T-cell (primary cell): Measurements from ENCODE around the gene ADCY1. TPM values are rescaled to one million over a fixed set of nuclear protein-coding genes. Genes with fewer than 3 reads are reported as not detected.

Experiments used
- ATAC-seq, 4 experiments: fragments of 200-7000 bp in 3 of 4; fragments of 150-1000 bp in 1 of 4; cut with Tn5 transposase; replicated peaks in 1 of 4; 1 replicate in 3 of 4; 2 replicates in 1 of 4; pipeline ENCODE4 v1.10.0; 2021; ENCODE audit warnings: moderate library complexity in 3 of 4, mild to moderate bottlenecking in 2 of 4, moderate number of reproducible peaks in 1 of 4
- CTCF ChIA-PET, 2 donors: fragments of 300-600 bp; sonication (Branson Sonifier 250); formaldehyde crosslinking; loops; one replicate each; lab custom pipeline; 2022; ENCODE audit warnings: antibody characterized with exemption in 2 of 2; lab: Charles Lee
- POLR2A ChIA-PET, 2 donors: fragments of 300-600 bp; sonication (Branson Sonifier 250); formaldehyde crosslinking; loops; one replicate each; lab custom pipeline; 2022; ENCODE audit warnings: antibody characterized with exemption in 2 of 2; lab: Charles Lee
- DNase-seq, 35 experiments: peaks; one replicate each; pipeline versions ENCODE4 v3.0.0 to v3.0.0-alpha.2; 2013 to 2023
- H3K27ac ChIP-seq: one replicate; pipeline ENCODE4 v1.5.1; 2013; ENCODE audit warnings: low read length
- H3K27me3 ChIP-seq, 2 experiments: replicated peaks in 1 of 2; 1 replicate in 1 of 2; 2 replicates in 1 of 2; pipeline versions ENCODE4 v1.6.1 to v1.7.0; 2013; ENCODE audit warnings: low read length in 1 of 2, mixed read lengths in 1 of 2; ENCODE audit not compliant: control insufficient read depth in 2 of 2, insufficient read depth in 2 of 2; ENCODE audit errors: extremely low read depth in 1 of 2
- H3K36me3 ChIP-seq, 2 donors: 1 replicate in 1 of 2; 2 replicates in 1 of 2; pipeline versions ENCODE4 v1.6.1 to v1.7.0; 2013; ENCODE audit warnings: low read length in 1 of 2; ENCODE audit not compliant: control insufficient read depth in 2 of 2, insufficient read depth in 1 of 2; ENCODE audit errors: extremely low read depth in 1 of 2
- H3K4me1 ChIP-seq, 2 experiments: 1 replicate in 1 of 2; 2 replicates in 1 of 2; pipeline versions ENCODE4 v1.6.1 to v1.7.0; 2013; ENCODE audit warnings: low read length in 2 of 2, mixed read lengths in 1 of 2; ENCODE audit not compliant: insufficient read depth in 2 of 2, control insufficient read depth in 1 of 2; ENCODE audit errors: extremely low read depth in 1 of 2
- H3K4me3 ChIP-seq, 2 donors: 1 replicate in 1 of 2; 2 replicates in 1 of 2; pipeline versions ENCODE4 v1.5.1 to v1.7.0; 2013; ENCODE audit warnings: mild to moderate bottlenecking in 2 of 2, low read length in 1 of 2, moderate library complexity in 1 of 2; ENCODE audit not compliant: control insufficient read depth in 1 of 2; ENCODE audit errors: extremely low read depth in 1 of 2
- H3K9me3 ChIP-seq: 2 replicates; pipeline ENCODE4 v1.7.0; 2013
- H3K27ac Mint-ChIP-seq, 2 donors: one replicate each; pipeline ENCODE4 v1.8.0; 2020 to 2021; ENCODE audit warnings: mild to moderate bottlenecking in 2 of 2, mixed read lengths in 2 of 2
- H3K27me3 Mint-ChIP-seq, 2 donors: one replicate each; pipeline ENCODE4 v1.8.0; 2021 to 2022; ENCODE audit warnings: mixed read lengths in 2 of 2
- H3K36me3 Mint-ChIP-seq: one replicate; pipeline ENCODE4 v1.8.0; 2021; ENCODE audit warnings: mixed read lengths
- H3K4me1 Mint-ChIP-seq, 3 donors: one replicate each; pipeline ENCODE4 v1.8.0; 2020 to 2022; ENCODE audit warnings: mixed read lengths in 3 of 3, mild to moderate bottlenecking in 1 of 3
- H3K4me3 Mint-ChIP-seq, 3 donors: one replicate each; pipeline ENCODE4 v1.8.0; 2020 to 2022; ENCODE audit warnings: mild to moderate bottlenecking in 3 of 3, mixed read lengths in 3 of 3, moderate library complexity in 3 of 3
- H3K9me3 Mint-ChIP-seq, 3 donors: one replicate each; pipeline ENCODE4 v1.8.0; 2020 to 2022; ENCODE audit warnings: mixed read lengths in 3 of 3
- WGBS: methylation state at CpG from one replicate; pipeline ENCODE4 v1.1.5; 2013; ENCODE audit warnings: missing lambda C conversion rate; ENCODE audit not compliant: insufficient coverage; 5-methylcytosine and 5-hydroxymethylcytosine counted together
- total RNA-seq, 35 experiments: library from RNA in 6 of 35; stranded (reverse) in 6 of 35; fragments of 120-200 nt in 1 of 35; gene quantifications; one replicate each; pipeline versions ENCODE4 v1.2.1 to v1.2.4 and lab custom pipeline; 2013 to 2026

ADCY1 gene
- total RNA-seq, 5 donors from 2014 or later (not counting 1 experiment from before 2014, with no cell fraction given): 0.03 to 0.44 (median 0.05) TPM

DNA sequence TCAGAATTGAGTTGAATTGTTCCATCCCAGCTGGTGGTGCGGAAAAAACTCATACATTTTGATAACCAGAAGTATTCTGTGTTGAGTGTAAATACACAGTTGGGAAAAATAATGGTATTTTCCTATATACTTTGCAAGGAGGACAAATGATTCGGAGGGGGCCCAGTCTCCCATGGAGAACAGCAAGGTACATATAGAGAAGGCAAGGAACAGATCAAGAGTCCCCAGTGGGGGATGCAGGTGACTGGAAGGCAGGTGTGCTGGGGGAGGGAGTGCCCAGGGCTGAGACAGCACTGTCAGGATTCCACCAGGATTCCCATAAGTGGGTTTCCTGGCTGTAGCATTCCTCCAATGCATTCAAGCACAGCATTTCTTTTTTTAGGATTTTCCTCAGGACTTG, 10.8 kb upstream of the ADCY1 start:
- no peak overlapping the region for H3K4me3 Mint-ChIP-seq
- H3K4me3 ChIP-seq: no peak overlapping the region
- CTCF ChIA-PET: no interaction called here
- no peaks in the 10 kb centered on the region for H3K36me3 ChIP-seq
- no peaks in the 10 kb centered on the region for H3K9me3 ChIP-seq
- no peaks in the 10 kb centered on the region for H3K4me1 Mint-ChIP-seq
- H3K27ac Mint-ChIP-seq: no peak overlapping the region
- H3K9me3 Mint-ChIP-seq: peaks cover 0 to 9% (median 8%) of the 10 kb centered on the region in 3 donors
- ATAC-seq (no peak), DNase-seq (no peak)
- H3K27me3 ChIP-seq: peaks cover 0 to 19% of the 10 kb centered on the region in 2 experiments
- no peak overlapping the region for H3K27ac ChIP-seq
- no peaks in the 10 kb centered on the region for H3K4me1 ChIP-seq
- no CpG with 5 or more reads among the region's 2 CpGs for WGBS
- H3K27me3 Mint-ChIP-seq: peaks cover 15 to 27% of the 10 kb centered on the region in 2 donors
- POLR2A ChIA-PET: no interaction called here
- no peaks in the 10 kb centered on the region for H3K36me3 Mint-ChIP-seq

- peaks cover 0 to 19% of the 10 kb centered on the region in 2 experiments for H3K27me3 ChIP-seq
- H3K27ac ChIP-seq: no peak overlapping the region
- Mint-ChIP-seq H3K27me3 (peaks cover 17 to 23% of the 10 kb centered on the region in 2 donors), H3K9me3 (peaks cover 0 to 9% (median 8%) of the 10 kb centered on the region in 3 donors), H3K4me1 (no peaks in the 10 kb centered on the region), H3K36me3 (no peaks in the 10 kb centered on the region), H3K4me3 (no peak overlapping the region), H3K27ac (no peak overlapping the region)
- H3K4me3 ChIP-seq: no peak overlapping the region
- ChIA-PET CTCF (no interaction called here), POLR2A (no interaction called here)
- no peaks in the 10 kb centered on the region for H3K36me3 ChIP-seq
- H3K9me3 ChIP-seq: no peaks in the 10 kb centered on the region
- no peak for ATAC-seq
- DNase-seq: no peak
- no peaks in the 10 kb centered on the region for H3K4me1 ChIP-seq
- 59% methylated on average over 8 of the region's 12 CpGs for WGBS
Measured at GRCh38 chr7:45563941-45564461, 10.2 kb upstream of the ADCY1 start.

DNA sequence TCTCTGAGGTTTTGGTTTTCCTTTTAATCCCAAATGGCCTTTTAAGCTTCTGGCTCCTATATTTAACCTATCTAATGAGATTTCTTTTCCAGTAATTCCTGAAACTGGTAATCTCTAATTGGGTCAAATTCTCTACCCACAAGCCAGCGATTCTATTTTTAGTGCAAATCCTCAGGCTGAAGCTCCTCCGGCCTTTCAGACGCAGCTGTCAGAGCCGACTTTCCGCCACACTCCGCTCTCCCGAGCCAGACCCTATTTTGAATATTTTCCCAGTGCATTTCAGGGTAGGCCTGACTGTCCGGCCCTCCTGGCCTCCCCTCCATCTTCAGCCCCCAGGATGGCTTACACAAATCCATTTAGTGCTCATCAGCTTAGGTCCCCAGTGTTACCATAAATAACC, 9.7 kb upstream of the ADCY1 start:
- Mint-ChIP-seq H3K4me1 (no peaks in the 10 kb centered on the region), H3K4me3 (no peak overlapping the region), H3K27me3 (peaks cover 16 to 22% of the 10 kb centered on the region in 2 donors), H3K9me3 (peaks cover 0 to 9% (median 7%) of the 10 kb centered on the region in 3 donors), H3K27ac (no peak overlapping the region), H3K36me3 (no peaks in the 10 kb centered on the region)
- H3K27ac ChIP-seq: no peak overlapping the region
- H3K4me1 ChIP-seq: no peaks in the 10 kb centered on the region
- H3K9me3 ChIP-seq: no peaks in the 10 kb centered on the region
- ChIA-PET POLR2A (no interaction called here), CTCF (interaction anchor here in 1 of 2 donors (0.6 kb wide), 1 partner anchor 90 kb away, joined by 5 read pairs; no protein-coding TSS in a partner anchor)
- ATAC-seq (no peak), DNase-seq (no peak)
- no peak overlapping the region for H3K4me3 ChIP-seq
- 91% methylated on average over 8 of the region's 8 CpGs for WGBS
- H3K36me3 ChIP-seq: no peaks in the 10 kb centered on the region
- H3K27me3 ChIP-seq: peaks cover 0 to 19% of the 10 kb centered on the region in 2 experiments

DNA sequence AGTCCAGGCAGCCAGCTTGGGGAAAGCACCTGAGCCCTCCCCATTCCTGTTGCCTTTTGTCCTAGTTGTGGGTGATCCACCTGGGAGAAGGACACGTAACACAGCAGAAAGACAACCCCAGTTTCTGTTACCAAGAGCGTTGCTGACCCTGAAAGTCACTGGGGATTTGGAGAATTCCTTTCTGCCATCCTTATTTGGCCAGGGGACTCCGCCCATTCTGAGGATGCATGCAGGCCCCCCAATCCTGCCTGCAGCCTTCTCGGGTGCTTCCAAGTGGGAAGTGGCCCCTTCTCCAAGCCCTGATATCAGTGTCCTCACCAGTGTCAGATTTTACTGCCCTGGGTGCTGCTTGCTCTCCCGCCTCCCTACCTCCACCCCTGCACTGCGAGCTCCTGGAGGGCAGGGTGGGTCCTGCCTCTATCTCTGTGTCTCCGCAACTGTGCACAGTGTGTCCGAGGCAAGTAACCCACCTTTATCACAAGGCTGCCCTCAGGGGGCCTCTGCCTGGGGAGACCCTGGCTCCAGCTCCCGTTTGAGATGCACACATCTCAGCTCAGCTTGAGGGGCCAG, 9.2 kb upstream of the ADCY1 start:
- no peak overlapping the region for H3K4me3 Mint-ChIP-seq
- Histone ChIP-seq H3K9me3 (no peaks in the 10 kb centered on the region), H3K36me3 (no peaks in the 10 kb centered on the region), H3K27me3 (peaks cover 0 to 19% of the 10 kb centered on the region in 2 experiments), H3K27ac (no peak overlapping the region), H3K4me1 (no peaks in the 10 kb centered on the region), H3K4me3 (no peak overlapping the region)
- ATAC-seq (no peak), DNase-seq (no peak)
- no peak overlapping the region for H3K27ac Mint-ChIP-seq
- 63% methylated on average over 6 of the region's 9 CpGs for WGBS
- CTCF ChIA-PET: interaction anchor here in 1 of 2 donors (0.6 kb wide), 2 partner anchors 42 to 91 kb away, joined by 3 to 5 read pairs; no protein-coding TSS in a partner anchor
- no peaks in the 10 kb centered on the region for H3K36me3 Mint-ChIP-seq
- H3K4me1 Mint-ChIP-seq: no peaks in the 10 kb centered on the region
- POLR2A ChIA-PET: no interaction called here
- H3K9me3 Mint-ChIP-seq: peaks cover 0 to 5% (median 2%) of the 10 kb centered on the region in 3 donors
- H3K27me3 Mint-ChIP-seq: peaks cover 15 to 17% of the 10 kb centered on the region in 2 donors

- peaks cover 16 to 20% of the 10 kb centered on the region in 2 donors for H3K27me3 Mint-ChIP-seq
- no peak overlapping the region for H3K4me3 ChIP-seq
- CTCF ChIA-PET: no interaction called here
- H3K4me3 Mint-ChIP-seq: no peak overlapping the region
- peaks cover 0 to 17% of the 10 kb centered on the region in 2 experiments for H3K27me3 ChIP-seq
- POLR2A ChIA-PET: no interaction called here
- H3K36me3 ChIP-seq: no peaks in the 10 kb centered on the region
- H3K36me3 Mint-ChIP-seq: no peaks in the 10 kb centered on the region
- WGBS: 80% methylated on average over 4 of the region's 5 CpGs
- no peak for ATAC-seq
- no peaks in the 10 kb centered on the region for H3K9me3 Mint-ChIP-seq
- no peak overlapping the region for H3K27ac ChIP-seq
- H3K9me3 ChIP-seq: no peaks in the 10 kb centered on the region
- no peak for DNase-seq
- no peak overlapping the region for H3K27ac Mint-ChIP-seq
- H3K4me1 ChIP-seq: no peaks in the 10 kb centered on the region
- H3K4me1 Mint-ChIP-seq: no peaks in the 10 kb centered on the region
Measured at GRCh38 chr7:45566386-45566785, 7.8 kb upstream of the ADCY1 start.

DNA sequence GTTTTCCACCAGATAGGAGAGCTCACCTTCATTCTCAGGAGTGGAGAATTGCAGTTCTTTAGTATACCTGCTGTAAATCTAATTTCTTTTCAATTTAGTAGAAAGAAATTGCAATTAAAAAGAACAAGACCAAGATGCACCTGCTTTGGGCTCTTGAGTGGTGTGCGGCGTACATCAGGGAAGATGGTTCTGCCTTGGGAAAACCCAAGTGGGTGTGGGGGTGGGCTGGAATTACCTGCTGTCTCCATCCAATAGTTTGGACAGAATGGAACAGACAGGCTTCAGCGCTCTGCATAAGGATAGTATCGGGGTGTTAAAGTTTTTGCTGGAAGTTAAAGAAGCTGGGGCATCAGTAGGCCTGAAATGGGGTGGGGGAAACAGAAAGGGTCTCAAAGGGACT, 7.2 kb upstream of the ADCY1 start:
- H3K27me3 Mint-ChIP-seq: peaks cover 19 to 26% of the 10 kb centered on the region in 2 donors
- no peak overlapping the region for H3K27ac Mint-ChIP-seq
- WGBS: 87% methylated on average over 3 of the region's 4 CpGs
- DNase-seq (no peak), ATAC-seq (no peak)
- CTCF ChIA-PET: no interaction called here
- Histone ChIP-seq H3K27ac (no peak overlapping the region), H3K9me3 (no peaks in the 10 kb centered on the region), H3K4me1 (no peaks in the 10 kb centered on the region), H3K4me3 (no peak overlapping the region), H3K36me3 (no peaks in the 10 kb centered on the region), H3K27me3 (peaks cover 0 to 16% of the 10 kb centered on the region in 2 experiments)
- POLR2A ChIA-PET: no interaction called here
- H3K4me3 Mint-ChIP-seq: no peak overlapping the region
- H3K36me3 Mint-ChIP-seq: no peaks in the 10 kb centered on the region
- H3K9me3 Mint-ChIP-seq: no peaks in the 10 kb centered on the region
- H3K4me1 Mint-ChIP-seq: no peaks in the 10 kb centered on the region
